Kidney epithelial cell (primary cell): Measurements from ENCODE around the gene GAS2. TPM values are rescaled to one million over a fixed set of nuclear protein-coding genes. Genes with fewer than 3 reads are reported as not detected.

Source experiments
- DNase-seq: peaks from one replicate; pipeline ENCODE4 v3.0.0-alpha.2; 2010; ENCODE audit warnings: low read depth
- H3K27me3 ChIP-seq: 2 replicates; pipeline ENCODE4 v1.6.0; 2011; ENCODE audit warnings: low read length; ENCODE audit not compliant: control insufficient read depth, insufficient read depth
- H3K36me3 ChIP-seq: 2 replicates; pipeline ENCODE4 v1.5.1; 2011; ENCODE audit warnings: low read length; ENCODE audit not compliant: control insufficient read depth, insufficient read depth
- H3K4me3 ChIP-seq: 2 replicates; pipeline ENCODE4 v1.5.1; 2011; ENCODE audit warnings: low read depth, mild to moderate bottlenecking, control low read depth, low read length
- CTCF ChIP-seq: IDR thresholded peaks from 2 replicates; pipeline ENCODE4 v1.5.1; 2011; ENCODE audit warnings: mild to moderate bottlenecking, moderate library complexity, low read length, control low read depth, inconsistent platforms; ENCODE audit not compliant: insufficient read depth, poor library complexity, severe bottlenecking
- total RNA-seq: library from RNA; depleted of rRNA; stranded (reverse); fragments of >200 nt; gene quantifications from 2 replicates; pipeline ENCODE4 v1.2.3, GENCODE V29; 2015

Gene GAS2
- total RNA-seq, 1 donor from 2014 or later: 0.46 TPM

GRCh38 chr11:22832315-22833015, 166.1 kb downstream of the GAS2 start:
- no peak overlapping the region for H3K4me3 ChIP-seq
- H3K27me3 ChIP-seq: no peaks in the 10 kb centered on the region
- TF ChIP-seq CTCF: no peak
- no peaks in the 10 kb centered on the region for H3K36me3 ChIP-seq
- DNase-seq: peak; percentile 2

GRCh38 chr11:22846726-22847125, 180.3 kb downstream of the GAS2 start:
- no peaks in the 10 kb centered on the region for H3K27me3 ChIP-seq
- TF ChIP-seq CTCF: no peak
- DNase-seq: no peak
- no peaks in the 10 kb centered on the region for H3K36me3 ChIP-seq
- no peak overlapping the region for H3K4me3 ChIP-seq

GRCh38 chr11:22851477-22851876, 185.1 kb downstream of the GAS2 start:
- TF ChIP-seq CTCF: no peak
- no peak overlapping the region for H3K4me3 ChIP-seq
- H3K27me3 ChIP-seq: no peaks in the 10 kb centered on the region
- H3K36me3 ChIP-seq: no peaks in the 10 kb centered on the region
- DNase-seq: no peak

GRCh38 chr11:22859756-22860155, 193.3 kb downstream of the GAS2 start:
- DNase-seq: no peak
- Histone ChIP-seq H3K27me3 (no peaks in the 10 kb centered on the region), H3K36me3 (no peaks in the 10 kb centered on the region), H3K4me3 (no peak overlapping the region)
- TF ChIP-seq CTCF: no peak

- no peak for DNase-seq
- Histone ChIP-seq H3K36me3 (no peaks in the 10 kb centered on the region), H3K4me3 (no peak within 1 kb of the TSS), H3K27me3 (no peaks in the 10 kb centered on the region)
- no peak for TF ChIP-seq CTCF
These were observed 193.8 kb downstream of the GAS2 start, which contains the start of gene CCDC179 for GRCh38 chr11:22860241-22860640. Gene CCDC179, minus strand, starts transcription at chr11:22860474. Its CDS starts 53 bp downstream, at chr11:22860421.

Other genes with a start within 250 kb of the GAS2 start
- gene FANCF, start 40.8 kb upstream of the GAS2 start, total RNA-seq: 16.8 and 19.2 TPM in 2 replicates
- 9.2 and 14.8 TPM in 2 replicates for gene SVIP, start 163.2 kb downstream of the GAS2 start, total RNA-seq
- gene CCDC179, start 193.9 kb downstream of the GAS2 start, total RNA-seq: not detected in 2 replicates